ENCODE data around the gene GARIN5A. TPM values are rescaled to one million over a fixed set of nuclear protein-coding genes. Genes with fewer than 3 reads are reported as not detected.

Gene GARIN5A
- under 1 TPM; 0.34 to 0.69 TPM for total RNA-seq

- ChIA-PET CTCF (no interaction called here), POLR2A (interaction anchor here (0.5 kb wide), 1 partner anchor 13 kb away, joined by 3 read pairs; no protein-coding TSS in a partner anchor)
Observed at GRCh38 chr19:50476224-50476906, at the start of gene GARIN5A, which contains the start of gene EMC10. Gene GARIN5A, minus strand, starts transcription at chr19:50476848. Its CDS starts 460 bp downstream, at chr19:50476388. Gene EMC10, plus strand, starts transcription at chr19:50476507. Its CDS starts 38 bp downstream, at chr19:50476545.

GRCh38 chr19:50522881-50523280 lies 46.2 kb upstream of the GARIN5A start:
- POLR2A ChIA-PET, result no interaction called here
- CTCF ChIA-PET, result interaction anchor here (0.7 kb wide), 1 partner anchor 11 kb away, joined by 3 read pairs; no protein-coding TSS in a partner anchor

GRCh38 chr19:50520822-50521465 lies 44.3 kb upstream of the GARIN5A start:
- ChIA-PET CTCF (no interaction called here), POLR2A (no interaction called here)

- ChIA-PET CTCF (no interaction called here), POLR2A (no interaction called here)
Observed at GRCh38 chr19:50519006-50519575, 42.4 kb upstream of the GARIN5A start.

- ChIA-PET CTCF (interaction anchor here (0.8 kb wide), 1 partner anchor 38 kb away, joined by 3 read pairs; no protein-coding TSS in a partner anchor), POLR2A (no interaction called here)
Observed at GRCh38 chr19:50518091-50519005, 41.7 kb upstream of the GARIN5A start.

- POLR2A ChIA-PET, result no interaction called here
- CTCF ChIA-PET, result no interaction called here
Observed at GRCh38 chr19:50517704-50518075, 41.0 kb upstream of the GARIN5A start.

- CTCF ChIA-PET, result no interaction called here
- POLR2A ChIA-PET, result no interaction called here
Observed at GRCh38 chr19:50516964-50517703, 40.5 kb upstream of the GARIN5A start.

GRCh38 chr19:50516456-50516855 lies 39.8 kb upstream of the GARIN5A start:
- ChIA-PET POLR2A (no interaction called here), CTCF (no interaction called here)

- POLR2A ChIA-PET, result no interaction called here
- CTCF ChIA-PET, result interaction anchor here (1.1 kb wide), 1 partner anchor 53 kb away, joined by 3 read pairs; no protein-coding TSS in a partner anchor
Observed at GRCh38 chr19:50515168-50515561, 38.5 kb upstream of the GARIN5A start.

- ChIA-PET POLR2A (no interaction called here), CTCF (interaction anchor here (1.1 kb wide), 1 partner anchor 52 kb away, joined by 3 read pairs; no protein-coding TSS in a partner anchor)
Observed at GRCh38 chr19:50514346-50515167, 37.9 kb upstream of the GARIN5A start.

GRCh38 chr19:50513746-50514345 lies 37.2 kb upstream of the GARIN5A start, which contains the start of gene ASPDH:
Gene ASPDH, minus strand, starts transcription at chr19:50513913. Its CDS starts 90 bp downstream, at chr19:50513823.
- CTCF ChIA-PET, result no interaction called here
- POLR2A ChIA-PET, result no interaction called here

GRCh38 chr19:50512999-50513745 lies 36.5 kb upstream of the GARIN5A start:
- ChIA-PET POLR2A (no interaction called here), CTCF (no interaction called here)

- ChIA-PET POLR2A (interaction anchor here (1.3 kb wide), 1 partner anchor 136 kb away, joined by 4 read pairs; the partner anchor contains the start of gene NR1H2), CTCF (interaction anchor here (0.6 to 2.5 kb wide), 3 partner anchors 34 to 128 kb away, joined by 3 to 9 read pairs (median 3); no protein-coding TSS in a partner anchor)
Observed at GRCh38 chr19:50512112-50512998, 35.7 kb upstream of the GARIN5A start.

GRCh38 chr19:50511069-50511822 lies 34.6 kb upstream of the GARIN5A start, which contains the start of gene JOSD2:
Gene JOSD2, minus strand, starts transcription at chr19:50511191. Its CDS starts 760 bp downstream, at chr19:50510431.
- ChIA-PET POLR2A (interaction anchor here (1.3 kb wide), 1 partner anchor 135 kb away, joined by 4 read pairs; the partner anchor contains the start of gene NR1H2), CTCF (interaction anchor here (0.6 to 2.5 kb wide), 3 partner anchors 32 to 127 kb away, joined by 3 to 9 read pairs (median 3); no protein-coding TSS in a partner anchor)

- CTCF ChIA-PET, result interaction anchor here (2.5 kb wide), 1 partner anchor 46 kb away, joined by 9 read pairs; no protein-coding TSS in a partner anchor
- POLR2A ChIA-PET, result interaction anchor here (1.3 kb wide), 1 partner anchor 135 kb away, joined by 4 read pairs; the partner anchor contains the start of gene NR1H2
Observed at GRCh38 chr19:50510700-50511068, 34.0 kb upstream of the GARIN5A start.
